ENCODE results near the gene MAGI3. TPM values are rescaled to one million over a fixed set of nuclear protein-coding genes. Genes with fewer than 3 reads are reported as not detected.
"Not testable (repeated sequence)": the region's sequence is repeated elsewhere in the genome, so short reads cannot be mapped to it uniquely, and the experiment has no call there.

MAGI3 gene
- total RNA-seq, 1 donor from 2014 or later, result 9.2 TPM

- no peak for DNase-seq (ENCODE audit: extremely low read depth, low read depth, low spot score)
These were observed 48.4 kb downstream of the MAGI3 start for GRCh38 chr1:113438505-113439276.

- no peak for DNase-seq (ENCODE audit: extremely low read depth, low read depth, low spot score)
These were observed 49.0 kb downstream of the MAGI3 start for GRCh38 chr1:113439277-113439670.

GRCh38 chr1:113442131-113442530 lies 51.8 kb downstream of the MAGI3 start:
- DNase-seq (ENCODE audit: extremely low read depth, low read depth, low spot score), result no peak

GRCh38 chr1:113444857-113445256 lies 54.5 kb downstream of the MAGI3 start:
- no peak for DNase-seq (ENCODE audit: extremely low read depth, low read depth, low spot score)

- DNase-seq (ENCODE audit: extremely low read depth, low read depth, low spot score), result no peak
These were observed 61.4 kb downstream of the MAGI3 start for GRCh38 chr1:113451710-113452109.

- DNase-seq (ENCODE audit: extremely low read depth, low read depth, low spot score), result no peak
These were observed 62.8 kb downstream of the MAGI3 start for GRCh38 chr1:113452921-113453770.

- no peak for DNase-seq (ENCODE audit: extremely low read depth, low read depth, low spot score)
These were observed 63.4 kb downstream of the MAGI3 start for GRCh38 chr1:113453771-113454083.

GRCh38 chr1:113455374-113455773 lies 65.1 kb downstream of the MAGI3 start:
- no peak for DNase-seq (ENCODE audit: extremely low read depth, low read depth, low spot score)

GRCh38 chr1:113456967-113457366 lies 66.7 kb downstream of the MAGI3 start:
- DNase-seq (ENCODE audit: extremely low read depth, low read depth, low spot score), result peak; percentile 92

- DNase-seq (ENCODE audit: extremely low read depth, low read depth, low spot score), result no peak
These were observed 69.0 kb downstream of the MAGI3 start for GRCh38 chr1:113459279-113459678.

GRCh38 chr1:113467991-113468390 lies 77.7 kb downstream of the MAGI3 start:
- no peak for DNase-seq (ENCODE audit: extremely low read depth, low read depth, low spot score)

GRCh38 chr1:113478427-113479195 lies 88.3 kb downstream of the MAGI3 start:
- not testable (repeated sequence) for DNase-seq (ENCODE audit: extremely low read depth, low read depth, low spot score)

GRCh38 chr1:113479713-113480676 lies 89.7 kb downstream of the MAGI3 start:
- DNase-seq (ENCODE audit: extremely low read depth, low read depth, low spot score), result no peak

GRCh38 chr1:113485131-113485530 lies 94.8 kb downstream of the MAGI3 start:
- not testable (repeated sequence) for DNase-seq (ENCODE audit: extremely low read depth, low read depth, low spot score)

GRCh38 chr1:113488576-113489177 lies 98.4 kb downstream of the MAGI3 start:
- no peak for DNase-seq (ENCODE audit: extremely low read depth, low read depth, low spot score)

- no peak for DNase-seq (ENCODE audit: extremely low read depth, low read depth, low spot score)
These were observed 100.1 kb downstream of the MAGI3 start for GRCh38 chr1:113490384-113490783.

GRCh38 chr1:113493533-113493932 lies 103.2 kb downstream of the MAGI3 start:
- DNase-seq (ENCODE audit: extremely low read depth, low read depth, low spot score), result no peak

- DNase-seq (ENCODE audit: extremely low read depth, low read depth, low spot score), result no peak
These were observed 115.0 kb downstream of the MAGI3 start for GRCh38 chr1:113505357-113505756.

- DNase-seq (ENCODE audit: extremely low read depth, low read depth, low spot score), result no peak
These were observed 117.4 kb downstream of the MAGI3 start for GRCh38 chr1:113507552-113508214.

All from glomerular endothelial cell (primary cell).